ENCODE measurements around the gene DIABLO. TPM values are rescaled to one million over a fixed set of nuclear protein-coding genes. Genes with fewer than 3 reads are reported as not detected.
A peak's percentile ranks its signal among the peaks of the same experiment; 100 is the strongest.
"Not testable (repeated sequence)": the region's sequence is repeated elsewhere in the genome, so short reads cannot be mapped to it uniquely, and the experiment has no call there.

Gene DIABLO
- total RNA-seq, 2 donors from 2014 or later: 54.1 to 132 TPM

DNA sequence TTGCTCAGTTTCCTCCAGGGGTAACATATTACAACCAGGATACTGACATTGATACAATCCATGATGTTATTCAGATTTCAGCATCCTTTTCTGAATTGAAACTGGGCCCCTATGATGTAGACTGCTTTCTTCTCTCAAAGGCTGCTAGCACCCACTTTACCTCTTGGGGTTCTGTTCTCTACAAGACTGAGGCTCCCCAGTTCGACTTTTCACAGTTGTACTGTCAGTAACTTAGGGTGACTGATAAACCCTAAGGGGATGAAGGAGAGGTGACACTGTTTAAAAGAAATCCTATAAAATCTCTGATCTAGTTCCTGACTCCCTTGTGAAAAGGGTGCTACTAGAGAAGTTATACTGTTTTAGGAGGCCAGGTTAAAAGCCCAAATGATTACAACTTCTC lies 39.6 kb upstream of the DIABLO start:
- TF ChIP-seq, protein P1, sequence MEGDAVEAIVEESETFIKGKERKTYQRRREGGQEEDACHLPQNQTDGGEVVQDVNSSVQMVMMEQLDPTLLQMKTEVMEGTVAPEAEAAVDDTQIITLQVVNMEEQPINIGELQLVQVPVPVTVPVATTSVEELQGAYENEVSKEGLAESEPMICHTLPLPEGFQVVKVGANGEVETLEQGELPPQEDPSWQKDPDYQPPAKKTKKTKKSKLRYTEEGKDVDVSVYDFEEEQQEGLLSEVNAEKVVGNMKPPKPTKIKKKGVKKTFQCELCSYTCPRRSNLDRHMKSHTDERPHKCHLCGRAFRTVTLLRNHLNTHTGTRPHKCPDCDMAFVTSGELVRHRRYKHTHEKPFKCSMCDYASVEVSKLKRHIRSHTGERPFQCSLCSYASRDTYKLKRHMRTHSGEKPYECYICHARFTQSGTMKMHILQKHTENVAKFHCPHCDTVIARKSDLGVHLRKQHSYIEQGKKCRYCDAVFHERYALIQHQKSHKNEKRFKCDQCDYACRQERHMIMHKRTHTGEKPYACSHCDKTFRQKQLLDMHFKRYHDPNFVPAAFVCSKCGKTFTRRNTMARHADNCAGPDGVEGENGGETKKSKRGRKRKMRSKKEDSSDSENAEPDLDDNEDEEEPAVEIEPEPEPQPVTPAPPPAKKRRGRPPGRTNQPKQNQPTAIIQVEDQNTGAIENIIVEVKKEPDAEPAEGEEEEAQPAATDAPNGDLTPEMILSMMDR (IDR thresholded peaks at IDR 0.05): no peak
- TF ChIP-seq POLR2AphosphoS5 (IDR thresholded peaks at IDR 0.05): no peak
- TF ChIP-seq POLR2A (IDR thresholded peaks at IDR 0.05): no peak
- intact Hi-C loops (cut with DNase I): loop anchor here (5.0 to 10.0 kb wide), 2 partner anchors 38 to 249 kb away; partner anchors contain the start of gene DIABLO
- Histone ChIP-seq H3K9me3 (no peaks in the 10 kb centered on the region), H3K36me3 (peaks cover 0 to 7% of the 10 kb centered on the region in 2 donors), H3K27me3 (replicated peaks; ENCODE audit: insufficient read depth) (no peaks in the 10 kb centered on the region), H3K27ac (peak overlapping the region; percentile 78 to 83), H3K4me1 (replicated peaks) (no peaks in the 10 kb centered on the region), H3K4me3 (peak overlapping the region; percentile 61 to 65)
- 13% methylated on average over 1 of the region's 1 CpG for WGBS
- no peak for DNase-seq (ENCODE audit: low spot score)

DNA sequence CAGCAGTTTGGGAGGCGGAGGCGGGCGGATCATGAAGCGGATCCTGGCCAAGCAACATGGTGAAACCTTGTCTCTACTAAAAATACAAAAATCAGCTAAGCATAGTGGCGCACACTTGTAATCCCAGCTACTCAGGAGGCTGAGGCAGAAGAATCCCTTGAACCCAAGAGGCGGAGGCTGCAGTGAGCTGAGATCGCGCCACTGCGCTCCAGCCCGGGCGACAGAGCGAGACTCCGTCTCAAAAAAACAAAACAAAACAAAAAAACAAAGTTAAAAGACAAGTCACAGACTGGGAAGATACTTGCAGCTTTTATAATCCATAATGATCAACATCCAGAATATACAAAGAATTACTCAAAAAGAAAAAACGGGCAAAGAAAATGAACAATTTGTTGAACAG lies 34.9 kb upstream of the DIABLO start:
- H3K27me3 ChIP-seq (replicated peaks; ENCODE audit: insufficient read depth); H3K27ac ChIP-seq; H3K36me3 ChIP-seq; H3K9me3 ChIP-seq; DNase-seq (ENCODE audit: low spot score); H3K4me1 ChIP-seq (replicated peaks); H3K4me3 ChIP-seq: not testable (repeated sequence)
- WGBS: 90% methylated on average over 14 of the region's 14 CpGs
- intact Hi-C loops (cut with DNase I): loop anchor here (10.0 kb wide), 1 partner anchor 254 kb away; no protein-coding TSS in a partner anchor

DNA sequence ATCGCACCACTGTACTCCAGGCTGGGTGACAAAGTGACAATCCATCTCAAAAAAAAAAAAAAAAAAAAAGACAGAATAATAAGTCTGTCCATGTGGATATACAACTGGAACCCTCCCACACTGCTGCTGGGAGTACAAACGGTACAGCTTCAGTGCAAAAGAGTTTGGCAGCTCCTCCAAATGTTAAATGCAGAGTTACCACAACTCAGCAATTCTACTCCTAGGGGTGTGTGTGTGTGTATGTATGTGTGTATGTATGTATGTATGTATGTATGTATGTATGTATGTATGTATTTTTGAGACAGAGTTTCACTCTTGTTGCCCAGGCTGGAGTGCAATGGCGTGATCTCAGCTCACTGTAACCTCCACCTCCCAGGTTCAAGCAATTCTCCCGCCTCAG lies 33.1 kb upstream of the DIABLO start:
- DNase-seq (ENCODE audit: low spot score); H3K27ac ChIP-seq; intact Hi-C loops (cut with DNase I); H3K4me1 ChIP-seq (replicated peaks); H3K4me3 ChIP-seq; H3K27me3 ChIP-seq (replicated peaks; ENCODE audit: insufficient read depth); H3K9me3 ChIP-seq; H3K36me3 ChIP-seq: not testable (repeated sequence)
- WGBS: 89% methylated on average over 4 of the region's 4 CpGs

DNA sequence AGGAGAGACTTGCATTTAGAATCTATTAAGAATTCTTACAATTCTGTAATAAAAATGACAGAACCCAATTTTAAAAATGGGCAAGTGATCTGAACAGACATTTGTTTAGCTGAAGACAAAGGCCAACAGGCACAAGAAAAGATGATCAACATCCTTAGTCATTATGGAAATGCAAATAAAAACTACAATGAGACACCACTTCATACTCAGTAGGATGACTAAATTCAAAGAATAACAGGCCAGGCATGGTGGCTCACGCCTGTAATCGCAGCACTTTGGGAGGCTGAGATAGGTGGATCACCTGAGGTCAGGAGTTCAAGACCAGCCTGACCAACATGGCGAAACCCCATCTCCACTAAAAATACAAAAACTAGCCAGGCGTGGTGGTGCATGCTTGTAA lies 32.6 kb upstream of the DIABLO start:
- H3K9me3 ChIP-seq; intact Hi-C loops (cut with DNase I); H3K4me1 ChIP-seq (replicated peaks); H3K36me3 ChIP-seq; H3K27ac ChIP-seq; H3K27me3 ChIP-seq (replicated peaks; ENCODE audit: insufficient read depth); DNase-seq (ENCODE audit: low spot score); H3K4me3 ChIP-seq: not testable (repeated sequence)
- WGBS: 95% methylated on average over 4 of the region's 4 CpGs

DNA sequence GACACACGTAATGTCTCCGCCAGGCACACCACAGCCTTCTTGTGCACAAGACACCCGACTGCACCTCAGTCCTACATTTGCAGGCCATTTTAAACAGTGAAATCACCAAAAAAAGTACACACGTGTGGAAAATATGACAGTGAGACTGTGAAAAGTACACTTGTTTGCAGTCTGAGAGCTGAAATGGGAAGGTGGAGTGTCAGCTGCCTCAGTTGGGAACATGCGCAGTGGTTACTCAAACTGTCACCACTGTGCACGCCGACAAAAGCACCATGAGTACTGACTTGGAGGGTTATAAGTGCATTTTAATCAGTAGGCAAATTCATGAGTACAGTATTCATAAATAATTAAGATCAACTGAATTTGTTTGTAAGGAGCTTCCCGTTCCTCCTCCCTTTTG lies 24.7 kb upstream of the DIABLO start:
- intact Hi-C loops (cut with DNase I): no loop called here
- 95% methylated on average over 8 of the region's 8 CpGs for WGBS
- TF ChIP-seq, protein P1 (IDR thresholded peaks at IDR 0.05): no peak
- TF ChIP-seq POLR2AphosphoS5 (IDR thresholded peaks at IDR 0.05): no peak
- no peak for TF ChIP-seq POLR2A (IDR thresholded peaks at IDR 0.05)

DNA sequence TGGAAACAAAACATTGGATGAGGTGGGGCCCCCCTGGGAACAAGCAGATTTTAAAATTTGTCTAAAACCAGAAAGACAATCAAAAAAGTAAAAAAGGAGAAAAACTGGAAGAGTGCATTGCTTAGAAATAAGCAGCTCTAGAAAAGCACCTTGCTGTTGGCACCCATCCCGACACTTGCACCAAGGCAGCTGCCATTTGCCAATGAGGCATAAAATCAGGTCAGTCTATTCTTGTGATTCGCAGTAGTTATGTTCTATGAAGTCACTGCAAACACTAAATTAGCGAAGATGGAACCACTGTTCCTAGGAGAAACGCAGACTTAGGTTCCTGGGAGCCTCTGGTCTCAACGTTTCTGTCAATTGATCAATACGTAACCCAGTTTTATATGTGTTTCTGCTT lies 24.2 kb upstream of the DIABLO start:
- H3K9me3 ChIP-seq: no peaks in the 10 kb centered on the region
- TF ChIP-seq, protein P1 (IDR thresholded peaks at IDR 0.05): no peak
- no peak for TF ChIP-seq POLR2A (IDR thresholded peaks at IDR 0.05)
- no peaks in the 10 kb centered on the region for H3K27me3 ChIP-seq (replicated peaks; ENCODE audit: insufficient read depth)
- no peak overlapping the region for H3K27ac ChIP-seq
- intact Hi-C loops (cut with DNase I): no loop called here
- no peak for DNase-seq (ENCODE audit: low spot score)
- no peak overlapping the region for H3K4me3 ChIP-seq
- 95% methylated on average over 6 of the region's 6 CpGs for WGBS
- H3K4me1 ChIP-seq (replicated peaks): no peaks in the 10 kb centered on the region
- no peaks in the 10 kb centered on the region for H3K36me3 ChIP-seq

More for the DNA sequence above, 24.7 kb upstream of the DIABLO start:
- Histone ChIP-seq H3K9me3 (no peaks in the 10 kb centered on the region), H3K4me3 (no peak overlapping the region), H3K4me1 (replicated peaks) (no peaks in the 10 kb centered on the region), H3K27ac (no peak overlapping the region), H3K27me3 (replicated peaks; ENCODE audit: insufficient read depth) (no peaks in the 10 kb centered on the region), H3K36me3 (no peaks in the 10 kb centered on the region)
- no peak for DNase-seq (ENCODE audit: low spot score)

Data from prostate gland (tissue), 2 donors.